Measurements from ENCODE around the gene LHX4.

Gene LHX4

DNA sequence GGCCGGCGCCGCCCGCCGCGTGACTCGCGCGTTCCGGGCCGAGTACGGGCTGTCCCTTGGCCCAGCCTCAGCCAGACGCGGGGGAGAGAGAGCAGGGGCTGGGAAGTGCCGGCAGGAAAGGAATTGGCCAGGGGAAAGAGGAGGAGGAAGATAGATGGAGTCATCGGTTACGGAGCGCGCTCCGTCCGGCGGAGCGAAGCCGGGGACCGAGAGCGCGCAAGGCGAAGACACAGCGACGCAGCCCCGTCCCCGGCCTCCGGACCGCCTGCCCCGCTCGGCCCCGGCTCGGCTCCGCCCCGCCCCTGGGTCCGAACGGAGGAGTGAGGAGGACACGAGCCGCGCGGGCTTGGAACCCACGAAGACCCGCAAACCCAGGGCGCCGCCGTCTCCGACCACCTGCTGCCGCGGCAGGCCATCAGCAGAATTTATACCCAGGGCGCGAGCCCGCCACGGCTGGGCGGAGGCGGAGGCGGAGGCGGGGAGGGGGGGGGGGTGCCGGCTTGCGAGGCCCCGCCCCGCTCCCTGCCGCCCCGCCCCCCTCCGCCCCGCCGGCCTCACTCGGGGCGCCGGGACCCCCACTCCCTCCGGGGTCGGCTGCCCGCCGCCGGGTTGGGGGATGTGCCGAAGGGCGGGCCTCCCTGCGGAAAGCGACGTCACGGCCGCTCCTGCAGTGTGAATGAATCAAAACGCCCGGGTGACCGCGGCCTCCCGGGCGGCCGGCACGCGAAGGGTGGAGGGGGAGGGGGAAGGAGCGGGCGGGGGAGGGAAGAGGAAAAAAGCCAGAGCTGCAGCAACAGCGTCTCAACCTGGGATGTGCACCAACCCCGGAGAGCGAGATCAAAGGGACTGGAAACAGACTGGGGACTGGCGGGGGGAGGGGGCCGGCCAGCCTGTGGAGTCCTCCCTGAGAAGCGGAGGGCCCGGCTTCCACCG, at the start of gene LHX4:
TSS of gene LHX4 (plus strand) at position 782 of the 933 bp plus-strand sequence. CDS start 266 bp downstream, outside the sequence.
- no peak for DNase-seq (ENCODE audit: low read depth)

DNA sequence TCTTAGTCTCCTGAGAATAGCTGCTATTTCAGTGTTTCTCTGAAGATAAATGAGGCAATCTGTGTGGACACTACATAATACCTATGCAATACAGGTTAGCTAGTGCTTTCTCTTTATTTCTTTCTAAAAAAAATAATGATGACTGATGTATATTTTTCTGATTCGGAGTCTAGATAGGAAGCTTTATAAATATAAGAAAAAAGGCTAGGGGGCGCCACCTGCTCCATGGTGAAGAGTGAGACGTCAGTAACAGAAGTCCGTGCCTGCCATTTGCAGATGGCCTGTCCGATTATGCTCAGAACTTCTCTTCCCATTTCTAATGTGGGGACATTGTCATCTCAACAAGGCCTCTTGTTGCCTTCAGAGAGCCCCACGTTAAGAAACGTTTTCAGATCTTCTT, 49.0 kb upstream of the LHX4 start:
- no peak for DNase-seq (ENCODE audit: low read depth)

DNA sequence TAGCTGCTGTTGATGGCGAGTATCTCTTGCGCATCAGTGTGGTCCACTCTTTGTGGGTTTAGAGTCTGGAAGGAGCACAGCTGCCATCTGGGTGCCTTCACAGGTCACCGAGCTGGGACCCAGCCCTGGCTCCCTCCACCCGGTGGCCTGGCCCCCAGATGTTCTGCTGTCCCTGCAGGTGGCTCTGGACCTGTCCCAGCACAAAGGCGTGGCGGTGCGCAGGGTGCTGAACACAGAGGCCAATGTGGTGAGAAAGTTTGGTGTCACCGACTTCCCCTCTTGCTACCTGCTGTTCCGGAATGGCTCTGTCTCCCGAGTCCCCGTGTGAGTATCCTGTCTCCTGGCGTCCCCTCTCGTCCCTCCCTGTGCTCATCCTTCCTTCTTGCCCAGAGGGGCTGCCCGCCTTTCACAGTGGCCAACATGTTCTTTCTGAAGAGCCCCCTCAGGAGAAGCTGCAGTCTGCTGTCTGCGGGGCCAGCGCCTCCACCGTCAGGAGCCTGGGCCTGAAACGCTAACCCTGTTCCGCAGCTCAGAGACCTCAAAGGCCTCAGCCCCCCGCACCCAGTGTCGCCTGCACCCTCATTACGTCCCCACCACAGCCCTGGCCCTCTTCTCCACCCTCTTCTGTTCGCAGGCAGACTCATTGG, 47.9 kb upstream of the LHX4 start:
- DNase-seq (ENCODE audit: low read depth): no peak

DNA sequence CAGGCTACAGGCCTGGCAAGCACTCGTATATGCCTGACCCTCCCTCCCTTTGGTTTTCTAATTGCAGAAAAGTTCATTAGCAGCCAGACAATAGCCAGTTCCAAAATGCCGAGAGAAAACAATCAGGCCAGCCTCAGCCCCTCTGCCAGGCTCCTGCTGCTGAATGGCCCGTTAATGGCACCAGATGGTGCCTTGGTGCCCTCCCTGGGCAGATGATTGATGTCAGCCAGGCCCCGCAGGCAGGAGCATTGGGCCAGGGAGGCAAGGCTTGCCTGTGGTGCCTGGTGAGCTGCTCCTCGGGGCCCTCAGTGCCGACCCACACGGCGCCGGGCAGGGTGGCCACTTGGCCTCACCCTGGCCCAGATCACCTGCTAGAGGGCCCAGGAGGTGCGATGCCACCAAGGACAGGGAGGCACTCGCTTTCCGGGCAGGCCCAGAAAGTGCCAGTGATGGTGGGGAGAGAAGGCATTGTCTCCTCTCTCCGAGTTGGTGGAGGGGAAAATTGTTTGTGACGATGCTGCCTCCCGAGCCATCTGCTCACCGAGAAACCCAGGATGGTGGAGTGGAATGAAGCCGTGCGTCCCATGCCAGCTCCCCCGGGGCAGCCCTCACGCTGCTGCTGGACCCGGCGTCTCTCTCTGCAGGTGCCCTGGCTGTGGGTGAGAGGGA, 47.3 kb upstream of the LHX4 start:
- no peak for DNase-seq (ENCODE audit: low read depth)

DNA sequence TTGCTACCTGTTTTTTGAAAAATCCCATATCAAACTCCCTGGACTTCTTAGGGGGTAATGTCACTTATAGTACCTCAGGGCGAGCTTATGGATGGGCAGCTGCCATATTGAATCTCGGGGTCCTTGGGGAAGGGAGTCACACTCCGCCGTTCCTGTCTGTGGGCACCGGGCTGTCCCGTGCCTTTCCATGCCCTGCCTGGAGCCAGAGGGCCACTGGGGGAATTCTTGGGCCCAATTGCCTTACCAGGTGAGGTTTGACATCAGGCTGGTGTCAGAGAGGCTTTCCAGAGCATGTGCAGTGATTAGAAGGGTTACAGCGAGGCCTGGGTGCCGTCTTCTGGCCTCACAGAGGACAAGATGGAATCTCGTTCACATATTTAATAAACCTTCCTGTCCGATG, 46.6 kb upstream of the LHX4 start:
- no peak for DNase-seq (ENCODE audit: low read depth)

GRCh38 chr1:180184041-180184440, 46.0 kb upstream of the LHX4 start:
- no peak for DNase-seq (ENCODE audit: low read depth)

DNA sequence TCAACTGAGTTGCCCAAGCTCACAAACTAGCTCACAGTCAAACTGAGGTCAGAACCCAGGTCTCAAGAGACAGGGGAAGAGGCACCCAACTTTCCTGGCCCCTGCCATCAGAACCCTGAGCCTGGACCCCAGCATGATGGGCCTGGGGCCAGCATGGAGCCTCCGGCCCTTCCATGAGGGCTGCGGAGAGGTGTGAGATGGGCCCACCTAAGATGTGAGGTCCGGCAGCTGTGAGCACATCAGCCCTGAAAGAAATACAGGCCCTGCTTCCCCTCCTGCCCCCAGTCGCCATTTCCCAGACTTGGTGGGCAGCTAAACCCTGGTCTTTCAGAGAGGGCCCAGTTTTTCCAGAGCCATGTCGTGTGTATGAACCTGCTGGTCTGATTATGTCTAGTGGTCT, 44.8 kb upstream of the LHX4 start:
- DNase-seq (ENCODE audit: low read depth): no peak

GRCh38 chr1:180185971-180186645, 44.0 kb upstream of the LHX4 start:
- no peak for DNase-seq (ENCODE audit: low read depth)

DNA sequence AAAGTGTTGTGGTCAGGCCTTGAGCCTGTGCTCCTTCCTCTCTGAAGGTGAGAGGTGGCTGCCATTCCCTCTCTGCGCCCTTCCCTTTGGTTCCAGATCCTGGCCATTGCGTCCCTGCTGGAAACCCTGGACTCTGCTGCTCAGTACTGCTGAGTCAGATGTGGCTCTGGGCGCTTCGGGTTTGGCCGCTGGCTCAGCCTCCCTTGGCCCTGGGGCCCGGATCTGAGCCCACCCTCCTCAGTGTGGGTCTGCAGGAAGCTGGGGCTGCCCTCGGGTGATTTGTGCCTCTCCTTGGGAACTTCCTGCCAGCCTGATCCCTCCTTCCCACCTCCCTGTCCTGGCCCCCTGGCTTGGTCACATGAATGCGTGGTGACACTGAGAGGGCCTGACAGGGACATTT, 43.2 kb upstream of the LHX4 start:
- no peak for DNase-seq (ENCODE audit: low read depth)

DNA sequence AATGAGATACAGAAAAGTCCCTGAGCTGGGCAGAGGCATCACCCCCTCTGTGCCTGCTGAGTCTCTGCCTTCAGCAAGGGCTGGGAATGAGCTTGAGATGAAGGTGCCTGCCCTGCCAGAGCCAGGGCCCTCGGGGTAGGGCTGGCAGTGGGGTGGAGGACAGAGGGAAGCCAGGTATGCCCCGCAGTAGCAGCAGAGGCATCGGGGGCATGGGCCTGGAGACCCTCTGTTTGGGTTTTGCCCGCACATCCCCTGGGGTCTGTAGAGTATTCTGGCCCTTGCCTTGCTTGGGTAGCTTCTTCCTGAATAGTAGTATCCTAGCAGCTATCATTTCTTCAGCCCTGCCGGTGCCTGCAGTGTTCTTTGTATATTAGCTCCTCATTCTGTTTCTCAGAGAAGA, 42.4 kb upstream of the LHX4 start:
- no peak for DNase-seq (ENCODE audit: low read depth)

GRCh38 chr1:180188091-180188506, 42.0 kb upstream of the LHX4 start:
- no peak for DNase-seq (ENCODE audit: low read depth)

DNA sequence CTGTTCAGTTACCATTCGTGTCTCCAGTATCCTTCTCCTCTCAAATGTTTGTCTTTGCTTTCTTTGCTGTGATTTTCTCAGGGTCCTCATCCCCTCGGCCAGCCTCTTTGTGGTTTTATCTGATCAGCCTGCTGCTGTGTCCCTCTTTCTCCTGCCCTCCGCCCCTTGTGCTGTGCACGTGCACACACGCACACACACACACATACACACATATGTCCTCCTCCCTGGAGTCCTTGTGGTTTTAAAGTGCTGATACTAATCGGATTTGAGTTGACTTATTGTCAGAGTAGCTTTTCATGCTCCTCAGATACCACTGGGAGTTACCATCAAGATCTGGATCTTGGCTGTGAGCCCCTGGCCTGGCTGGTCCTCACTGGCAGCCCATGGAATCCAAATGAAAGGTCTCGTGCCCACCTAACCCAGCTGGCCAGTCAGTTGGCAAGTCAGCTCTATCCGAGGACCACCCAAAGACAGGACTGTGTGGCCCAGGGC, 41.3 kb upstream of the LHX4 start:
- no peak for DNase-seq (ENCODE audit: low read depth)

- no peak for DNase-seq (ENCODE audit: low read depth)
Observed at GRCh38 chr1:180190091-180190490, 40.0 kb upstream of the LHX4 start.

GRCh38 chr1:180192172-180192571, 37.9 kb upstream of the LHX4 start:
- no peak for DNase-seq (ENCODE audit: low read depth)

DNA sequence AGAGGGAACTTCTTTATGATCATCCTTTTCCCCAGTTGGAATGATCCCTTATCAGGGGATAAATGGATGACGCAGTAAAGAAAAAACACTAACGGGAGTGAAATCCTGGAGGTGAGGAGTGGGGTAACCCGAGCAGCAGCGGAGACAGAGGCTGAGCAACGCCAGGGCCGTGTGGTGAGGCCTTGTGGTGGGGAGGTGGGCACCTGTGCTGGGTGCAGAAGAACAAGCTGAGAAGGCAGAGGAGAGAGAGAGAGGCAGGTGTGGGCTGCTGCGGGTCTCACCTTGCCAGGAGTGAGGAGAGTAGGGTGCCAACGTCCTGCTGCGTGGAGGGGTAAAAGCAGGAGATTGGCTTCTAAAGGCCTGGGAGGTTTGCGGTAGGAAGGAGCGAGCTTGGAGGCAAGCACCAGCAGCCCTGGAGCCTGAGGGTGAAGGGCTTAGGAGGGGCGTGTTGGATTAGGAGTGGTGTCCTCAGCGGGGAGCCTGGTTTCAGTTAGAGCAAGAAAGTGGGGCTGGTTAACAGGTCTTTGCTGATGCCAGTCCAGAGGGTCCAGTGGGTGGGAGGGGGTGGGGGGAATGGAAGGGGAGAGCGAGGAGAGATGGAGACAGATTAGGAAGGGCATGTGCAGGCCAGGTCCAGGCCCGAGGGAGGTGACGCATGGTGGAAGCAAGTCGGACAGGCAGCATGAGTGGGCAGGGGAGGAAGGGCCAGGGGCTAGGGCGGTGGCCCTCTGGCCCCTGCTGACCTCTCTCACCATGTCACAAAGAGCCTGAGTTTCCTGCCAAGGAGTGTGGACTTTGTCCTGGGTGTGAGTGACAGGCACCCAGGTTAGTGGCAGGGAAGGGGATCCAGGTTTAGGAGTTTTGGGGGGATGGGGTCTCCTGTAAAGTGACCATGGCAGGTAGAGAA, 36.7 kb upstream of the LHX4 start:
- DNase-seq (ENCODE audit: low read depth): no peak

DNA sequence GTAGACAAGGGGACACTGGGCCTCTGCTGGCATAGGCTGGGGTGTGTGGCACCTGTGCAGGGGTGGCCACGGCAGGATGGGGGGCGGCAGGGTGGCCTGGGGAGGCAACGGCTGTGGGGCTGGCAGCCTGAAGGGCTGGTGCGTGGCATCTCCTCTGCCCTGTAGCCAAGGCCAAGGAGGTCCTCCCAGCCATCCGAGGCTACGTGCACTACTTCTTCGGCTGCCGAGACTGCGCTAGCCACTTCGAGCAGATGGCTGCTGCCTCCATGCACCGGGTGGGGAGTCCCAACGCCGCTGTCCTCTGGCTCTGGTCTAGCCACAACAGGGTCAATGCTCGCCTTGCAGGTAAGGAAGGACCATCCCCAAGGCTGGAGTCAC, 36.0 kb upstream of the LHX4 start:
- DNase-seq (ENCODE audit: low read depth): no peak

DNA sequence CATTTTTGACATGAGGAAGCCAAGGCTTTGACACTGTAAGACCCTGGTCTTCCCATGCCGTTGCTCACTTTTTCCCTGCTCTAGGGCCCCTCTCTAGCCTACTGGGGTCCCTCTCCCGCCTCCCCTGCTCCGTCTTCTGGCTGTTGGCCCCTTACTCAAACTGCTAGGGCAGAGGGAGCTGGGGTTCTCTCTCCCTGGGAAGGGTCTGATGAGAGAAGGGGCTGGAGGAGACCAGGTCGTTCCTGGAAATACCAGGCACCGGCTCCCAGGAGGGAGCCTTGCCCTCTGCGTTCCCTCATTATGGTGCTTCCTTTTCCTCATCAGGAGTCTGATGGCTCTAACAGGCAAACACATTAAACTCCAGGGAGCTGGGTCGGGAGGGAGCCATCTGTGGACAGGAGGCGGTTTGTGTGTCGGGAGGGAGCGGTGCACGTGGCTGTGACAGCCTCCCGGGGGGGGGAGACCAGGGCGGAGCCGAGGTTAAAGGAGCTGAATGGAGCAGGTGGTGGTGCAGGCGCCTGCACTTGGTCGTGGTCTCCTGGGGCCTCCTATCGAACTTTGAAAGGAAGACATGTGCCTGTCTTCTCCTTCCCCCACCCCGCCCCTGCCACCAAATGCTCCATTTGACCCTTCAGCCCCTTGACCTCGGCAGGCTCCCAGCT, 35.4 kb upstream of the LHX4 start:
- DNase-seq (ENCODE audit: low read depth): no peak

DNA sequence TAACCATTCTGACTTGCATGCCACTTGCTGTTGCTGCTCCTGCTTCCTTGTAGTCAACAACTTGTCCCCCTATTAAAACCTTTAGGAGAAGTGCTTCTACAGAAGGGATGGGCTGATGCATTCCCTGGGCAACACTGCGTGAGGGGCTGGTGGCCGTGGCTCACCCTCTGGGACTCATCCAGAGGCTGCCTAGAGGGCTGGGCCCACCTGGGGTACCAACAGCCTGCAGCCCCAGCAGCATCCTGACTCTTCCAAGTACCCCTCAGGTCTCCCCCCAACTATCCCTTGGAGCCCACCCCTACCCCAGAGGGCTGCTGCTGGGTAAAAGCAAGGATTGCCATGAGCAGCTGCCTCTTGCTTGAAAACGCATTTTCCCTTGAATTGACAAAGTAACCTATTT, 34.7 kb upstream of the LHX4 start:
- DNase-seq (ENCODE audit: low read depth): no peak

DNA sequence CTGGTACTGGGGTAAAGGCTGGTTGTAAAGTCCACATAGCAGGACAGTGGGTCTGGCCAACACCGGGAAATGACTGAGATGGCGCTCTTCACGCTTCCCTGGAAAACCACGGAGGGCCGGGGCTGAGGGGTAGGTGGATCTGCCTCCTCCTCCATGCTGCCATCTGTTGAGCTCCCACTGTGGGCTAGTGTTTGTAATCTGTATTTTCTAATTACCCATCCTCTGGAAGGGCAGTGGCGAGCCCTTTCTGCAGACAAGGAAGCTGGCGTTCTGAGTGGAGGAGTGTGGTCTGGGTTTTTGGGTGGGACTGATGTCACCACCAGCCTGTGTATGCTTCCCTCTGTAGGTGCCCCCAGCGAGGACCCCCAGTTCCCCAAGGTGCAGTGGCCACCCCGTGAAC, 34.1 kb upstream of the LHX4 start:
- DNase-seq (ENCODE audit: low read depth): no peak

GRCh38 chr1:180196436-180197003, 33.5 kb upstream of the LHX4 start:
- DNase-seq (ENCODE audit: low read depth): no peak

All from stimulated activated CD4-positive, alpha-beta T cell treated with anti-CD3 and anti-CD28 coated beads, Interleukin-2, amount 100 ng/mL, for 4 hours (primary cell).